A549 treated with Hydrocortisone at 1 μM for 4 hours (cell line): ENCODE measurements around the gene ITPRID1. TPM values are rescaled to one million over a fixed set of nuclear protein-coding genes. Genes with fewer than 3 reads are reported as not detected.

Source experiments
- total RNA-seq: library from RNA; stranded (reverse); fragments of 200-300 nt; extraction: Qiagen RNA extraction; gene quantifications from 5 replicates; pipeline ENCODE4 v1.2.3, GENCODE V29; 2022

ITPRID1 gene
- total RNA-seq = not detected in 5 replicates

DNA sequence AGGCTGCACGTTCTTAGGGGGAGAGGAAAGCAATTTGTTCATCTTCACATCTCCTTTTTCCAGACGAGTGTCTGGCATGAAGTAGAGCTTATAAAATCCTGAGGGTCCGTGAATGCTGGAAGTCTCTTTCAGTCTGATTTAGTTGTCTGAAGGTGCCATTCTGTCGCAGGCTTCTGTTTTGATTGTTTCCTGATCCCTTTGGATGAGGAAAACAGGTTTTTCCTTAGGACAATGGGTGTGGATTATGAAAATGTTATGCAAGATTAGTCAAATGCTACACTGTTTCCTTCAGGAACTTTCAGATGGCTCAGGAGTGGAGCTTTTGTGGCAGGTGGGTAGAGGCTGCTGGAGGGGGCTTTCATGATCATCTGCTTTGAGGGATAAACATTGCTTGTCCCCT, at the start of gene ITPRID1:
Gene ITPRID1 (plus strand): TSS at position 301 of the 400 bp plus-strand sequence. CDS start 38,935 bp downstream, outside the sequence.

DNA sequence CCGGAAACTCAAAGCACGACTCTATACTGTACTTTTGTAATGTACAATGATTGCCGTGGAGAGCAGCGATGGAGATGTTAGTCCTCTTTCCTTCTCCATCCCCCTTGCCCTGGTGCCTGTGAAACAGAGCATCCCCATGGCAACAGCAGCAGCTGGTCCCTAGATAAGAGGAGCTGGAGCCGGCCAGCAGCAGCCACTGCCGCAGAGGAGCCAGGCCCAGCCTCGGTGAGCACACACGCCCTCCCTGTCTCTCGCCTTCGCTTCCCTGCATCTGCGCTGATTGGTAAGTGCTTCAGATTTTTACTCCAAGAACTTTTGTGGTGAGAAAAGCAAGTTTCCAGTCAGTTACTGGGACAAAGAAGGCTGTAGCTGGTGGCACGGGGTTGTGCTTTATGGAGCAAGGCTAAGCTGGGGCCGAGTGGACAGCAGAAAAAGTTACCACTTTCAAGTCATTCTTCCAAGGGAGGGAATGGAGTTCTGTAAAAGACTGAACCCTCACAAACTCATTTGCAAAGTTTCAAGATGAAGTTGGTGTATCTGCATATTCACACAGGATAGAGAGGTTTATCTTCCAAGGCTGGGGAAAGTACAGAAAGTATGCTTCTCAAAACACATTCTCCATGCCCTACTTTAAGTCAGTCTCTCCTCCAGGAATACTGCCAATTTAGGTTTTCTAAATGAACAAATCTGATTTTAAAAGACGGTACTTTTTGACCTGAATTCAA, 173.3 kb downstream of the ITPRID1 start, which contains the start of gene PPP1R17:
Gene PPP1R17 (plus strand): TSS at position 192 of the 725 bp plus-strand sequence. CDS start 5,227 bp downstream, outside the sequence.

Other genes with a start within 250 kb of the ITPRID1 start
- gene NEUROD6, start 173.4 kb upstream of the ITPRID1 start, total RNA-seq = not detected in 5 replicates
- gene PPP1R17, start 173.1 kb downstream of the ITPRID1 start, total RNA-seq = not detected in 5 replicates